Peyer's patch (tissue), 4 donors: ENCODE measurements around the gene AHR.

Experiments used
- POLR2A ChIP-seq, 2 donors: fragments of 450-650 bp; IDR thresholded peaks; one replicate each; pipeline ENCODE4 v1.5.1; 2017; ENCODE audit warnings: antibody characterized with exemption in 2 of 2, mild to moderate bottlenecking in 2 of 2, moderate library complexity in 2 of 2
- TF ChIP-seq, protein P1 (sequence below), 6 experiments: fragments of 450-650 bp in 4 of 6; fragments of 200-600 bp in 2 of 6; sonication (generic) in 1 of 6; IDR thresholded peaks; one replicate each; pipeline ENCODE4 v1.5.1; 2017 to 2019; ENCODE audit warnings: antibody characterized with exemption in 6 of 6, mild to moderate bottlenecking in 3 of 6, moderate library complexity in 1 of 6

DNA sequence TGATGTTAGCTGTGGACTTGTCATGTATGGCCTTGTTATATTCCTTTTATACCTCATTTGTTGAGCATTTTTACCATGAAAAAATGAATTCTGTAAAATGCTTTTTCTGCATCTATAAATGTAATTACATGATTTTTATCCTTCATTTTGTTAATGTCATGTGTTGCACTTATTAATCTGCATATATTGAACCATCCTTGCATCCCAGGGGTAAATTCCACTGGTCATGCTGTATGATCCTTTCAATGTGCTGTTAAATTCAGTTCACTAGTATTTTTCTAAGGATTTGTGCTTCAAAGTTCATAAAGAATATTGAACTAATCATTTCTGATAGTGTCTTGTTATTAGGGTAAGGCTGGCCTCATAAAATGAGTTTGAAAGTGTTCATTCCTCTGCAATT lies 31.9 kb upstream of the AHR start:
- TF ChIP-seq POLR2A (IDR thresholded peaks at IDR 0.05) = no peak
- TF ChIP-seq, protein P1, sequence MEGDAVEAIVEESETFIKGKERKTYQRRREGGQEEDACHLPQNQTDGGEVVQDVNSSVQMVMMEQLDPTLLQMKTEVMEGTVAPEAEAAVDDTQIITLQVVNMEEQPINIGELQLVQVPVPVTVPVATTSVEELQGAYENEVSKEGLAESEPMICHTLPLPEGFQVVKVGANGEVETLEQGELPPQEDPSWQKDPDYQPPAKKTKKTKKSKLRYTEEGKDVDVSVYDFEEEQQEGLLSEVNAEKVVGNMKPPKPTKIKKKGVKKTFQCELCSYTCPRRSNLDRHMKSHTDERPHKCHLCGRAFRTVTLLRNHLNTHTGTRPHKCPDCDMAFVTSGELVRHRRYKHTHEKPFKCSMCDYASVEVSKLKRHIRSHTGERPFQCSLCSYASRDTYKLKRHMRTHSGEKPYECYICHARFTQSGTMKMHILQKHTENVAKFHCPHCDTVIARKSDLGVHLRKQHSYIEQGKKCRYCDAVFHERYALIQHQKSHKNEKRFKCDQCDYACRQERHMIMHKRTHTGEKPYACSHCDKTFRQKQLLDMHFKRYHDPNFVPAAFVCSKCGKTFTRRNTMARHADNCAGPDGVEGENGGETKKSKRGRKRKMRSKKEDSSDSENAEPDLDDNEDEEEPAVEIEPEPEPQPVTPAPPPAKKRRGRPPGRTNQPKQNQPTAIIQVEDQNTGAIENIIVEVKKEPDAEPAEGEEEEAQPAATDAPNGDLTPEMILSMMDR (IDR thresholded peaks at IDR 0.05) = no peak
